ENCODE results near the gene IGSF21.
"Not testable (repeated sequence)": the region's sequence is repeated elsewhere in the genome, so short reads cannot be mapped to it uniquely, and the experiment has no call there.

The IGSF21 gene

DNA sequence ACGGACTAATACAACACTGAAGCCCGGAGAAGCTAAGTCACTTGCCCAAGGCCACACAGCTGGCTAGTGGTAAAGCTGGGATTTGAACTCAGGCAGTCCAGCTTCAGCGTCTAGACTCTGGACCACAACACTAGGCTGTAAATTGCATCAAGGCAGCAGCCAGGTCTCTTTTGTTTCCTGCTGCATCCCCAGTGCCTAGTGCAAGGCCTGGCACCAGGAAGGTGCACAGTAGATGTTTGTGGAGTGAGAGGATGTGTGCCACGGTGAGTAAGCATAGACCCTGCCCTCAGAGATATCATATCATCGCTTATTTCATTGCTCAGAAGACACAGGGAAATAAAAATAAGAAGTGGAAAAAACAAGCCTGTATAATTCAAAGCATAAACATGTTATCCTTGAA lies 40.9 kb downstream of the IGSF21 start:
- DNase-seq: no peak

DNA sequence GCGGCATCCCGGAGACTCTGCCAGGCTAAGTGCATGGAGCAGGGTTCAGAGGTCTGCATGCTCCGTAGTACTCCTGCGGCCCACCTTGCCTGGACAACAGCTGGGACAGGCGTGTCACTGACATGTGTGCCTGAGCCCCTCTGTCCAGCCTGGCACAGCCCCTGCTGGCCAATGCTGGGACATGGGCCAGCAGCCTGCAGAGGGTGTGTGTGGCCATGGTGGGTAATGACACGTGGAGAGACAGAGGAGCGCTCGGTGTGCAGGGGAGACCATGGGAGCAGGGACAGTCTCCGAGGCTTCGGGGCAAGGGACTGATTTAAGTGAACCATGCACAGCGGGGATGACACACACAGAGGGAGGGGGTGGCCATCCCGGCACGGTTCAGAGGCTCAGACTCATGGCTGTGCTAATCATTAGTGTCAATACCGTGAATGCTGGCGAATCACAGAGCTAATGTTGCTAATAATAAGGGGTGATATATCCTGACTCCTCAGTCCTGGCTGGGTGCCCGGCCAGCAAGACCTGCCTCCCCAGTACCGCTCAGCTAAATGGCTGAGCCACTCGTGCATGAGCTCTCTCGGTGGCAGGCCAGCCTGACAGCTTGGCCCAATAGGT lies 41.5 kb downstream of the IGSF21 start:
- no peak for DNase-seq

DNA sequence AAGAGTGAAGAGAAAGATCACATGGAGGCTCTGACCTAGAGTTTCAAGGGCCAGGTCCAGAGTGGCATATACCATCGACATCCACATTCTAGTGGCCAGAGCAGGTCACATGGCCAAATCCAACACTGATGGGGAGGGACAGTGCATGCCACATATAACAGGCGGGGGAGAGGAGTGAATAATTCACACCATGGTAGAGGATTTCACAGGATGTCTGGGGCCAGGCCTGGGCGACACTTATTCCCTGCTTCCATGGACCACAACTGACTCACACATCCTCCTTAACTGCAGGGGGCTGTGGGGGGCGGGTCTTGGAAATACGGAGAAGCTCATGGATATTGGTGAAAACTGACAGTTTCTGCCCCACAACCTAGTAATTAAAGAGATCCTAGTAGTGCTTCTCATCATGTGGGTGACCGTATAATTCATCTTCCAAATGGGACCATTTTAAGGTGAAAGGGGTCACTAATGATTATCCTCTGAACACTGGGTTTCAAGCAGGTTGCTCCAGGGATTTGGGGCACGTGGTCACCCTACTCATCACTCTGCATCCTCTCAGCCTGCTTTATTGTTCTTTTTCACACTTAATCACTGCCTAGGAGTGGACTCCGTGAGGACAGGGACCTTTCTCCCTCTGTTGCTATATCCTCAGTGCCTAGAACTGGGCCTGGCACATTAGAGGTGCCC lies 44.0 kb downstream of the IGSF21 start:
- DNase-seq: no peak

DNA sequence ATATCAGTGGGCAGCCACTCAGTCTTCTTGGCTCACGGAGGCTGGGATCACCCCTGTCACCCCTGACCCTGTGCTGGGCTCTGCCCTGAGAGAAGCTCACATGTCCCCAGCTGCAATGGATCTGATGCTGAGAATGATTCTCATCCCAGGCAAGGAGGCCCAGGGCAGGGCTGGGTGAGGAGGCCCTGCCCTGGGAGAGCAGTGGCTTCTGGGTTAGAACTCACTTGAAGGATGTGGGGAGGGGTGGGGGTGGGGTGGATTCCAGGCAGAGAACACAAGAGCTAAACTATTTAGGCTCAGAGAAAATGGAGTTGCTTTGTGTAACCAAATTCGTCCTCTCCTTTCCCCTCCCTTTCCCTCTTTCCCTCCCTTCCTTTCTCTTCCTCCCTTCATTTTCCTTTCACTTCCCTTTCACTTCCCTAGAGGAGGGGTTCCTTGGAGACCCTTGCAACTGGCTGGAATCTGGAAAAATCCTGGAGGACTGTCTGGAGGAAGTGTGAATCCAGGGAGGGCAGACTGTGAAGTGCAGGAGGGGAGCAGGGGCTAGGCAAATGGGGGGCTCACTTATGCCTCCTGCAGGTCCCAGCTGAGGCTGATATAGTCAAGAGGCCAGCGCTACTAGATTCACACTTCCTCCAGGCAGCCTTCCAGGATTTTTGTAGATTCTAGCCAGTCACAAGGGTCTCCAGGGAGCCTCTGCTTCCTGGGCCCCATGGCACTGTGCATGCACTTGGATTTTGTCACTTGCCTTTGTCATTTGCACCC lies 47.0 kb downstream of the IGSF21 start:
- DNase-seq: no peak

DNA sequence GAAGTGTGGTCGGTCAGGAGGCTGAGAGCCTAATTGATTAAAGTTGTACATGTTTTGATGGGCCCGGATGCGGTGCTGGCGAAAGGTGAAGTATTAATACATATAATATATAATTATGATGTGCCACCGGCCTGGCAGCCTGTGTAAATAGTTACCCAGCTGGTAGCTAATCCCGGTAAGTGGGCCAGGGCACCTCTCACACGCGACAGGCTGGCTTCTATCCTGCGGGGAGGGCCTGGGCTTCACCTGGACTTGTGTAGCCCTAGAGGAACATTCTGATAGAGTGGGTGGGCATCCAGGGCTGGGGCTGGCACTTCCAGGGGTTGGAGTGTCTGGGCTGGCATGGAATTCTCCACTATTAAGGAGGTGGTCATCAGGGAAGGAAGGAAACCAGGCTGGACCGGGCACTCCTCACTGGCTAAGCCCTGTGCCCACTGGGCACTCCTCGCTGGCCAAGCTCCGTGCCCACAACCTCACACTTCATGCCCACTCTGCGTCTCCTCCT lies 48.3 kb downstream of the IGSF21 start:
- DNase-seq: no peak

DNA sequence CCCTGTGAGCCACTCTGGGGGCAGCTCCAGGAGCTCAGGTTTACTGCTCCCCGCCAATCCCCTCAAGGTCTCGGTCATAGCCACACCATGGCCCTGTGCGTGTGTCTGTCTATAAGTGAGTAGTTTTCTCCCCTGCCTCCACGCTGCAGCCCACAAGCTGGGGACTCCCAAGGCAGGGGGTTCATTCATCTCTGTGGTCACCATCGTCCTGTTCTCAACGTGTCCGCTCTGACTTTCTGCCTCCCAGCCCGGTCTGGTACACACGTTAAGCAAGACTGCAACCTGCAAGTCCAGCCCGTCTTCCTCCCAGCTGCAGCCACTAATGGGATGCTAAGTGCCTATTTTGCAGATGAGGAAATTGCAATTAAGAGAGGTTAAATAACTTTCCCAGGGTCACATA lies 49.8 kb downstream of the IGSF21 start:
- no peak for DNase-seq

DNA sequence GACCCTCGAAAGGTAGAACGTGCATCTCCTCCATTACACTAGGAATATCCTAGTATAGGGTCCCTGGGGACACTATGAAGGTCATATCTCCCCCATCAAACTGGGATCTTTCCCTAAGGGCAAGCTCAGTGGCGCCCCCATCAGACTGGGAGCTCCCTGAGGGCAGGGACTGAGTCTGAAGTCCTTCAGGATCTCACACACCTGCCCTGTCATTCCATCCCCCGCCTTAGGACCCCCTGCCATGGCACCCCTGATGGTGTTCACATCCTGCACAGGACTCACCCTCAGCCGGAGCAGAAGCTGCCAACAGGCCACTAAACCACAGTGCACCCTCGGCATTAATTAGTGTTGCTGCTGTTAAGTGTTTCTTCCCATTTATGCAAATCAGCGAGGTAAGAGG lies 50.4 kb downstream of the IGSF21 start:
- DNase-seq: no peak

DNA sequence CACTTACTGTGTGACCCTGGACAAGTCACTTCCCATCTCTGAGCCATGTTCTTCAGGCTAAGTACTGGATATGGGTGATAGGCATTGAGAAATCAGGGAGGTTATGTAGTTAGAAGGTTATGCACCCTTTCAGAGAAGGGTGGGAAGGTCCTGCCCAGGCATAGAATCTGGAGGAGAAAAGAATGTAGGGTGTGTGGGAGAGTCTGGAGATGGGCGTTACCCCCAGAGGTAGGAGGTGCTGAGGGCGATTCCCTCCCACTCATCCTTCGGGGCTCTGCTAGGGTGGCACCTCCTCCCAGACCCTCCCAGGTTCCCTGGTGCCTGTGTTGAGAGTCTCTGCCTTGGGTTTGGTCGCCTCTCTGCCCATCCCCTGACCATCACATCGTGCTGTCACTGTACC lies 51.1 kb downstream of the IGSF21 start:
- DNase-seq: no peak

DNA sequence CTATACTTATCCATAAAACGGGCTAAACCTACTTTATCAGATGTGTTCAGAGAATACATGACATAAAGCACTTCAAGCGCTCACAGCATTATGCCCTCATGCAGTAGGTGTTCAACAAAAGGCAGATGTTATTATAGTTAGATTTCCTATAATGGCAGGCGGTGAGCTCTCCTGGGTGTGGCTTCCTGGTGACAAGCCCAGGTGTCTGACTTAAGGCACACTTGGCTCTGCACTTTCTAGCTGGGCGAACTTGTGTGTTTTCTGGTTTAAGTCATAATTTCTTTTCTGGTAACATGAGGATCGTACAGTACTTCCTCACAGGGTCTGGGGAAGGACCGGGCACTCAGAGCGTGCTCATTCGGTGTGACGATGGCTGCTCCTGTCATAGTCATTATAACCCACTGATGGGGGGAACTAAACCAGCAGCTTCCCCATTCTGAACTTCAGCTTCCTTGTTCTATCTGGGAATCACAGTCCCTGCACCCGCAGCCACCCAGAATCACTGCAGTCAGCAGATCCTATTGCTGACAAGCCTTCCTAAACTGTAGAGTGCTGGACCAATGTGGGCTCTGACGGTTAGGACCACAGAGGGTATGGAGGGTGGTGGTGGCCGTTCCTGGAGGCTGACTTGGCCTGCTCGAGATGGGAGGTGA lies 52.8 kb downstream of the IGSF21 start:
- DNase-seq: no peak

DNA sequence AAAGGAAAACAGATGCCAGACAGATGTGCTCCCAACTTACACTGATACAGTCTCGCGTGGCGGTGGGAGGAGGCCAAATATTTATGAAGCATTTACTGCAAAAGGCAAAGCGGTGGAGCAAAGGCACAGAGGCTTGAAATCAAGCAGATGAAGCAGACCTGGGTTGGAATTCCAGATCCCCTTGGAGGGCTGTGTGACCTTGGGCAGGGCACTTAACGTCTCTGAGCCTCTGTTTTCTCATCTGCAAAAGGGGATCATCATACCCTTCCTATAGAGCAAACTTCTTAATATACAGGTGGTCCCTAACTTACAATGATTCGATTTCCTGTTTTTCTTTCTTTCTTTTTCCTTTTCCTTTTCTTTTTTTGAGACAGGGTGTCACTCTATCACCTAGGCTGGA lies 54.1 kb downstream of the IGSF21 start:
- no peak for DNase-seq

DNA sequence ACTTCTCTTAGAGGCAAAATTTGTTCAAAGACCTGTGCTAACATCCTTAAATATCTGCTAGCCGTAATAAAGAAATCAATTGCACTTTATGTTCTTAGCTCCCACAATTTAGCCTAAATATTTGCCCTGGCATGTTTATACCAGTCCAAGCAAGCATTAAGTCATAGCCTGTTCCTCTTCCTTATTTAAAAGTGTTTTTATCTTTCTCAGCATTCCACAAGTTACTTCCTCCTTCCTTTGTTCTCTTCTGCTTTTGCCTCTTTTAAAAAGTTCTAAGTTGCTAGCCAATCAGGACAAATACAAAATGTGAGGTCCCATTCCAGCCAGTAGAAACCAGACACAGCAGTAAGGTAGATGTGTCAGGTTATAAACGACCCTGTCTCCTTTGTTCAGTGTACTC lies 58.0 kb downstream of the IGSF21 start:
- not testable (repeated sequence) for DNase-seq

DNA sequence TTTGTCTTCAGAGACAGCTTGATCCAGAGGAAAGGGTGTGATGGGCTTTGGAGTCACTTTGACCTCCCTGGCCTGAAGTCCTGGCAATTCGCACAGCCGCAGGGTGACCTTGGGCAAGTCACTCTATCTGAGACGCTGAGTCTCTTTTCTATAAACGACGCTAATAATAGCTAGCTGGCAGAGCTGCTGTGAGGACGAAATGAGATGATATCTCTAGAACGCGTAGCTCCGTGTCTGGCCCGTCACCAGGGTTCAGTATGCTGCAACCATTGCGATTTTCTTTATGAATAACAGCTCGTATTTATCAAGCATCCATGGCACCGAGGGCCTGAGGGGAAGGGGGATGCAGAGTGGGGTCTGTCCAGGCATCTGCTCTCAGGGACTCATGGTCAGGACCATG lies 58.7 kb downstream of the IGSF21 start:
- DNase-seq: no peak

DNA sequence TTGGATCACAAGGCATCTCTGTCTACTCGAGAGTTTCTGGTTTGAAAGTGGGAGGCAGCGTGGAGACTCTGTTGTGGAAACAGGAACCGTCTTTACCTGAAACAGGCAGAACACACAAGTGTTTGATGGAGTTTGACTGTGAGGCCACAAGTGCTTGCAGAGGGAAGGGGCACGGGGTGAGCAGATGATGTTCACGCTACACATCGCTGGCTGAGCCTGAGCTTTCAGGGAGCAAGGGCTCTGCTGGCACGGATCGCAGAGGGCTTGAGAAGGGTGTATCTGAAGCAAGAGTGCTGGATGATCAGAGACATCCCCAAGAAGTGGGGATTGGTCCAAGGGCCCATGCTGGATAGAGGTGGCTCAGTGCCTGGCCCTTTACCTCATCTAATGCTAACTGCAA lies 59.3 kb downstream of the IGSF21 start:
- no peak for DNase-seq

DNA sequence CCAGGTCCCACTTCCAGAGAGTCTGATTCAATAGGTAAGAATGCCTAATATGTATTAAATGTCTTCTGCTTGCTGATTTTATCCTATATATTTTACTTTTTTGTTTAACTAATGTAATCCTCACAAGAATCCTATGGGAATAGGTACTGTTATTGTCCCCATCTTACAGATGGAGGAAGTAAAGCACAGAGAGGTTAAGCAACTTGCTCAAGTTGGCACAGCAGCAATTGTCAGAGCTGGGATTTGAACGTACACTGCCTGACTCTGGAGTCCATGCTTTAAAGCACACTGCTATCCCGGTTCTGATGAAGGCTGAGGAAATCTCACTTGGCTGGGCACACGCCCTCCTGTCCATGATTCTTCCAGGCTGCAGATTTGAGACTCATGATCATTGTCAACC lies 62.8 kb downstream of the IGSF21 start:
- DNase-seq: no peak

DNA sequence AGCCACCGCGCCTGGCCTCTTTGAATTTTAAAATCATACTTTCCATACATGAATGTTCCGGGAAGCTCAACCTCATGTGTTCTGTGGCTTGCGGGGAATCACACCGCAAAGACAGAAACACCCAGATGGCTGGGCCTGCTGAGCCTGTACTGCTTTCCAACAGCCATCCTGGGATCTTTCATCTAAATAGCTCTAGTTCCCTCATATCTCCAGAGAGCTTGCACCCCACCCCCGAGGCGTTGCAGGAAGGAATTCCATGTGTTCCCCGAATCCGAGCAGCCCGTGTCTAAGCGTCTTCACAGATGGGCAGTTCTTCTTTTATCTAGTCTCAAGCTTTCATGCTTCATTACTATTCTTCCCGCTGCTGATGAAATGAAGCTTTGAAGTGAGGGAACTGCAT lies 66.4 kb downstream of the IGSF21 start:
- no peak for DNase-seq

DNA sequence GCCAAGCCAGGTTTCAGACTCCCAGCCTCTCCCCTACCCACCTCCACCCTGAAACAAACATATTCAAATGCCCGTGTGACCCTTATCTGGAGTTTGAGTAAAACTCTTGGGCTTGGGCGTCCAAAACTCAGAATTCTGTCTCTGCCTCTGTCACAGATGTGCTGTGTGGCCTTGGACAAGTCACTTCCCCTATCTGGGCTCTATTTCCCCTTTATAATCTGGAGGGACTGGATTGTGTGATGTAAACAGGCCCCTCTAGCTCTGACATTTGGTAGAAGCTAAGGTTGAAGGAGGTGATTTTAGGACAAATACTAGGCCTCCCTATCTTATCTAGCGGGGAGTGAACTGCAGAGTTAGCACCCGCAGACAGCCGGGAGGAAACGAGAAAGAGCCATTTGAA lies 67.5 kb downstream of the IGSF21 start:
- DNase-seq: no peak

DNA sequence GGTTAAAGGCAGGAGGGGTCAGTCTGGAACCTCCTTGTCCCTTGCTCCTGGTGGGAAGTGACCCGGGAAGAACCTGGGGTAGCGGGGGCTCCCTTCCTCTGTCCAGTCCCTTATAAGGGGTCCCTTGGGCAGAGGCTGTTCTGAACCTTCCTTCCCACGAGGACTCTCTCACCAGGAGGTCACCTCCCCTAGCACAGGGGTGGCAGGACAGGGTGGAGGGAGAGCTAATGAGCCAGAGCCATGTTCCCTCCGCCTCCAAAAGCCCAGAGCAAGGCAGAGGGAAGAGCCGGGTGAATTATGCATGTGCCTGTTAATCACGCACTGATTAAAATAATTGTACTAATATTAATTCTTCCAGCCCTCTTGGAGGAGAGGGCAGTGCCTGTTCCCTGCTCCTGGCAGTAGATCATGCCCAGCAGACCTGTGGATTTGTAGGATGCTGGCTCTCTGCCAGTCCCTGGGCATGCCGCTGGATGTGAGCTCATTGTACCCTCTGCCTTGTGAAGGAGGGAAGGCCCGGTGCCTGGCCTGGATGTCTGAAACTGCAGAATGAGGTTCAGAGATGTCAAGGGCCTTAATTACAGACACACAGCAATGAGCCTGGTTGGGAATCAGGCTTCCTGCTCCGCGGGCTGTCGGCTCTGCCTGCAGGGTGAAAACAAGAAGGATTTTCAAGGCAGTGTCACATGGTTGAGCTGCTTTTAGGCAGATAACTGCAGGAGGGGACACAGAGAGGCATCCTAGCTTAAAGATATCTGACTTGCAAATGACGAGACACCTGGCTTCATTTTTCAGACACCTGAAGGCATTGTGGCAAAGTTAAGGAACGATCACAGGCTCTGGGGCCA lies 68.2 kb downstream of the IGSF21 start:
- no peak for DNase-seq

DNA sequence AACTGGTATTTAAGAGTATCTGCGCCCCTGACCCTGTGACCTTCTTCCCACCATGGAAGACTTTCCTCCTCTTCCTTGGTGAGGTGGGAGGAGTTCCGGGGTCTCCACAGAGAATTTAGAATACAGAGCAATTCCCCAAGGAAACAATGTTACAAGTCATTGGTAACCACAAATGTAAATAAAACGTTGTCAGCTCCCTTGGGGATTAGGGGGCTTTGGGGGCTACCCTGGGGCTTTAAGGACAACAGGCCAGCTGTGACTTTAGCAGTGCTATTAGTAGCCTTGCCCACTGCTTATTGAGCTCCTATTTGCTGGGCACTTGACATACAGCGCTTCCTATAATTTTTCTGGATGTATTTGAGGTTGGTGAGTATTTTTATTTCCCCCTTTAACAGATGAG lies 69.0 kb downstream of the IGSF21 start:
- DNase-seq: no peak

DNA sequence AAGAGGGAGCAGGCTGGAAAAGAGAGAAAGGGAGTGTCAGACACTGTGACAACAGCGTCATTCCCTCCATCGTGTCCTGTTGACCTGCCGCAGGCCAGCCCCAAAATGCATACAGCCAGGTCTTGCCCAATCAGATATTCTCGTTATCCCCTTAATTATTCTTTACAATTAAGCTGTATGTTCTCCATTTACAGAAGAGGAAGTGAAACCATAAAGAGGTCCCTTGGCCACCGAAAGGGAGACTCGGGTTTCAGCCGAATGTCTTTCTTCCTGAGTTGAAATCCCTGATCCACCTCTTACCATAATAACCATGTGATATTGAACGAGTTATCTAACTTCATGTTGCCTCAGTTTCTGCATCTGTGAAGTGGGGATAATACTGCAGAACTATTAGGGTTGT lies 70.5 kb downstream of the IGSF21 start:
- DNase-seq: no peak

DNA sequence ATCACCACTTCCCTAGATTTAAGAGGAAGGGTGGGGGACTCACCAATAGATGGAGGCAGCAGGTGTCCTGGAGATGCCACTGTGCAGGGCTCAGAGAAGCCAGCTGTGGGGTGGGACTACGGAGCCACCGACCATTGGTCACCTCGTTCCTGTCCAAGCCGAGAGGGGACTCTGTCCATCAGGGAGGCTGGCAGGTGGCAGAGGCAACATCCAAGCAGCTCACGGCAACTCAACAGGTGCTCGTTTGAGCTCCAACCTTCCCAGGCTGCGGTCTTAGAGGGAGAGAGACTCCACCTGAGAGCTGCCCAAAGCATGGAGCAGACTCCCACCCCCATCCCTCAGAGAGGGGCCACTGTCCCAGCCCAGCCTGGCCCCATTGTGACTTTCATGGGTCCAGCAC lies 71.4 kb downstream of the IGSF21 start:
- no peak for DNase-seq

DNA sequence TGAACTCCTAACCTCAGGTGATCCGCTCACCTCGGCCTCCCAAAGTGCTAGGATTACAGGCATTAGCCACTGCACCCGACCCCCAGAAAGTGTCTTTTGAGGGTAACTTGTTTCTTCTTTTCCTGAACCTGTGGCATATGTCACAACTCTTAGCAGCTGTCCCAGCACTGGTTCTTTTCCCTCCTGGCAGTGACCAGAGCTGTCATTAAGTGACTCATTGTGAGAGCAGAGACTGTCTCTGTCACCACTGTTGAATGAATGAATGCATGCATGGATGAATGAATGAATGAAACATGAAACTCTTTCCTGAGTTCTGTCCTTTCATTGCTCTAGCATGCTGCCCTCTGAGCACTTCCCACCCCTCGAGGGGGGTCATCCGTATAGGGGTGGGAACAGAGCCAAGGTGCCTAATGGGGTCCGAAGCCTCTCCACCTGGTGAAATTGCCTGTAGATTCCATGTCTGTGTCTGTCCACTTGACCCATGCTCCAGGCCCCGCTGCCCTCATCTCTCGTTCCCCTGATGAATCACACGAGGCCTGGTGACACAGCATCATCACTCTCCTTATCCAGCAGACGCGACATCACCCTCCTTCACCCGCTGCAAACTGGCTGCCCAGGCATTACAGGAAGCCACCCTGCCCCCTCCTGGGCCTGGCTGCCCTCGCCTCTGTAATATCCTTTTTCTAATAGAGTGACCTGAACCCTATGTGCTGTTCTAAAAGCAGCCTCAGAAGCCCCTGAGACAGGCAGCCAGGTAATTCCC lies 75.0 kb downstream of the IGSF21 start:
- no peak for DNase-seq

DNA sequence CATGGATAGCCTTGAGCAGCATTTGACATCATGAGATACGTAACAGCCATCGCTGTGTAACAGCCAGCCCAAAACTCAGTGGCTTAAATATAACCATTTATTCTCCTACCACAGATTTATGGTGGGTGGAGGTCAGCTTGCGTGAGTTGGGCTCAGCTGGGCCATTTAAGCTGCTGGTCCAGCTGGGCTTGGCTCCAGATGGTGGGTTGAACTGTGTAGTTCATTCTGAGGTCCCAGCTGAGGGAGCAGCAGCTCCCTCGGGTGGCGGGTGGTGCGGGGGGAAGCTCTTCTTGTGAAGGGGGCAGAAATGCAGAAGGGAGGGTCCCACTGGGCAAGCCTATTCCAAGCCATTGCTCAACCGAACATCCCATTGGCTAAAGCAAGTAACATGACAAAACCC lies 75.9 kb downstream of the IGSF21 start:
- no peak for DNase-seq
